Mammary epithelial cell (primary cell): ENCODE results near the gene SLC1A7.

ENCODE experiments used
- CTCF ChIP-seq, 2 donors: IDR thresholded peaks in 1 of 2; conservative IDR thresholded peaks in 1 of 2; 2 replicates each; pipeline ENCODE4 v1.5.1; 2011 to 2012; ENCODE audit warnings: inconsistent platforms in 2 of 2, low read length in 2 of 2, mild to moderate bottlenecking in 2 of 2, control low read depth in 1 of 2, low read depth in 1 of 2; ENCODE audit not compliant: insufficient read depth in 1 of 2; ENCODE audit errors: extremely low read depth in 1 of 2
- EZH2 ChIP-seq: IDR thresholded peaks from 2 replicates; pipeline ENCODE4 v1.6.1; 2012; ENCODE audit warnings: low read length, inconsistent platforms, borderline replicate concordance

GRCh38 chr1:53075761-53076163 lies 66.7 kb downstream of the SLC1A7 start:
- TF ChIP-seq CTCF (conservative IDR thresholded peaks at IDR 0.05 in 1 of 2, IDR thresholded peaks at IDR 0.05 in 1 of 2; ENCODE audit: extremely low read depth in 1 of 2, insufficient read depth in 1 of 2, low read depth in 1 of 2, low read length in 2 of 2), result no peak
- TF ChIP-seq EZH2, result no peak
